ENCODE data around the gene LRP1B.

DNA sequence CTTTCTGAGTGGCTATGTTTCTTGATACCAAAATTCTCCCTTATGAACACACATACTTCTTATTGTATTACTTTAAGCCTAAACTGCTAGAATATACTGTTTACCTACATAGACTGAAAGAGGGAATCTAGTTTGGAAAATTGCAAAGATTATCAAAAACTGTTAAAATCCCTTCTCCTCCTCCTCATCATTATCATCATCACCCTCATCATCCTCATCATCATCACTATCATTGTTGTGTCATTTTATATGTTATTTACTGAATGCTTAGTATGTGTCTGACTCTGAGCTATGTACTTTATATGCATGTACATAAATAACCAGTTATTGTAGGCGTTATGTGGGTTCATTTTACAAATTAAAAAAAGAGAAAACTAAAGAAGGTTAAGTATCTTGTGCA lies 19.6 kb upstream of the LRP1B start:
- TF ChIP-seq, protein P1, sequence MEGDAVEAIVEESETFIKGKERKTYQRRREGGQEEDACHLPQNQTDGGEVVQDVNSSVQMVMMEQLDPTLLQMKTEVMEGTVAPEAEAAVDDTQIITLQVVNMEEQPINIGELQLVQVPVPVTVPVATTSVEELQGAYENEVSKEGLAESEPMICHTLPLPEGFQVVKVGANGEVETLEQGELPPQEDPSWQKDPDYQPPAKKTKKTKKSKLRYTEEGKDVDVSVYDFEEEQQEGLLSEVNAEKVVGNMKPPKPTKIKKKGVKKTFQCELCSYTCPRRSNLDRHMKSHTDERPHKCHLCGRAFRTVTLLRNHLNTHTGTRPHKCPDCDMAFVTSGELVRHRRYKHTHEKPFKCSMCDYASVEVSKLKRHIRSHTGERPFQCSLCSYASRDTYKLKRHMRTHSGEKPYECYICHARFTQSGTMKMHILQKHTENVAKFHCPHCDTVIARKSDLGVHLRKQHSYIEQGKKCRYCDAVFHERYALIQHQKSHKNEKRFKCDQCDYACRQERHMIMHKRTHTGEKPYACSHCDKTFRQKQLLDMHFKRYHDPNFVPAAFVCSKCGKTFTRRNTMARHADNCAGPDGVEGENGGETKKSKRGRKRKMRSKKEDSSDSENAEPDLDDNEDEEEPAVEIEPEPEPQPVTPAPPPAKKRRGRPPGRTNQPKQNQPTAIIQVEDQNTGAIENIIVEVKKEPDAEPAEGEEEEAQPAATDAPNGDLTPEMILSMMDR (IDR thresholded peaks at IDR 0.05): no peak
- no peak for TF ChIP-seq POLR2A (IDR thresholded peaks at IDR 0.05; ENCODE audit: low read depth)
- TF ChIP-seq POLR2AphosphoS5 (IDR thresholded peaks at IDR 0.05): no peak

All from esophagus muscularis mucosa (tissue), 3 donors.